CD4-positive, alpha-beta T cell (primary cell): Measurements from ENCODE around the gene VAMP7. TPM values are rescaled to one million over a fixed set of nuclear protein-coding genes. Genes with fewer than 3 reads are reported as not detected.

Experiments used
- ATAC-seq: fragments of 200-7000 bp; cut with Tn5 transposase; one replicate; pipeline ENCODE4 v1.10.0; 2022; ENCODE audit warnings: mild to moderate bottlenecking; ENCODE audit not compliant: poor library complexity
- CTCF ChIA-PET: fragments of 350-600 bp; sonication (Branson Sonifier 250); formaldehyde crosslinking; loops from one replicate; lab custom pipeline; 2021; ENCODE audit warnings: antibody characterized with exemption, inconsistent platforms; lab: Charles Lee
- POLR2A ChIA-PET: fragments of 350-600 bp; sonication (Branson Sonifier 250); formaldehyde crosslinking; loops from one replicate; lab custom pipeline; 2021; ENCODE audit warnings: antibody characterized with exemption, inconsistent platforms; lab: Charles Lee
- DNase-seq, 14 experiments: peaks; one replicate each; pipeline ENCODE4 v3.0.0-alpha.2; 2013 to 2020; ENCODE audit warnings: mixed read lengths in 2 of 14
- H3K27ac ChIP-seq, 2 donors: one replicate each; pipeline versions ENCODE4 v1.5.1 to v1.7.0; 2013; ENCODE audit warnings: low read length in 2 of 2, low read depth in 1 of 2, mild to moderate bottlenecking in 1 of 2
- H3K27me3 ChIP-seq, 2 experiments: 1 replicate in 1 of 2; 2 replicates in 1 of 2; pipeline versions ENCODE4 v1.6.1 to v1.7.0; 2013; ENCODE audit warnings: low read length in 2 of 2, control low read depth in 1 of 2, mild to moderate bottlenecking in 1 of 2, moderate library complexity in 1 of 2; ENCODE audit not compliant: insufficient read depth in 2 of 2, control insufficient read depth in 1 of 2
- H3K36me3 ChIP-seq: one replicate; pipeline ENCODE4 v1.6.1; 2013; ENCODE audit warnings: low read length, control low read depth; ENCODE audit not compliant: insufficient read depth
- H3K4me1 ChIP-seq: one replicate; pipeline ENCODE4 v1.6.1; 2013; ENCODE audit warnings: low read length, control low read depth; ENCODE audit not compliant: insufficient read depth
- H3K4me3 ChIP-seq: one replicate; pipeline ENCODE4 v1.5.1; 2013; ENCODE audit warnings: mild to moderate bottlenecking, low read length, moderate library complexity
- H3K9me3 ChIP-seq, 2 experiments: 1 replicate in 1 of 2; 2 replicates in 1 of 2; pipeline versions ENCODE4 v1.6.1 to v1.7.0; 2013; ENCODE audit warnings: low read length in 2 of 2, mild to moderate bottlenecking in 2 of 2, control low read depth in 1 of 2, moderate library complexity in 1 of 2; ENCODE audit not compliant: control insufficient read depth in 1 of 2, insufficient read depth in 1 of 2
- H3K27ac Mint-ChIP-seq: one replicate; pipeline ENCODE4 v1.8.0; 2020; ENCODE audit warnings: mixed read lengths
- H3K27me3 Mint-ChIP-seq: one replicate; pipeline ENCODE4 v1.8.0; 2021; ENCODE audit warnings: mixed read lengths
- H3K36me3 Mint-ChIP-seq: one replicate; pipeline ENCODE4 v1.8.0; 2021; ENCODE audit warnings: low read depth, mixed read lengths
- H3K4me1 Mint-ChIP-seq: one replicate; pipeline ENCODE4 v1.8.0; 2021; ENCODE audit warnings: low read depth, mixed read lengths
- H3K4me3 Mint-ChIP-seq: one replicate; pipeline ENCODE4 v1.8.0; 2020; ENCODE audit warnings: mild to moderate bottlenecking, mixed read lengths
- H3K9me3 Mint-ChIP-seq: one replicate; pipeline ENCODE4 v1.8.0; 2020; ENCODE audit warnings: mixed read lengths
- intact Hi-C, 2 experiments: fragments of 100-400 bp; cut with DNase I in 1 of 2; cut with micrococcal nuclease in 1 of 2; formaldehyde crosslinking; loops; one replicate each; pipeline versions ENCODE4 v1.15.1 to v1.9.0; 2023 to 2025; cut with DNase I, micrococcal nuclease
- total RNA-seq, 174 experiments: library from RNA in 2 of 174; stranded (reverse) in 2 of 174; gene quantifications; one replicate each; pipeline ENCODE4 v1.2.3 and lab custom pipeline; 2021 to 2026
- TF ChIP-seq, protein P1 (sequence below): fragments of 200-600 bp; IDR thresholded peaks from one replicate; pipeline ENCODE4 v1.8.0; 2022; ENCODE audit warnings: antibody characterized with exemption, mild to moderate bottlenecking

VAMP7 gene
- total RNA-seq, 2 experiments from 2014 or later: 17.0 to 17.4 TPM

DNA sequence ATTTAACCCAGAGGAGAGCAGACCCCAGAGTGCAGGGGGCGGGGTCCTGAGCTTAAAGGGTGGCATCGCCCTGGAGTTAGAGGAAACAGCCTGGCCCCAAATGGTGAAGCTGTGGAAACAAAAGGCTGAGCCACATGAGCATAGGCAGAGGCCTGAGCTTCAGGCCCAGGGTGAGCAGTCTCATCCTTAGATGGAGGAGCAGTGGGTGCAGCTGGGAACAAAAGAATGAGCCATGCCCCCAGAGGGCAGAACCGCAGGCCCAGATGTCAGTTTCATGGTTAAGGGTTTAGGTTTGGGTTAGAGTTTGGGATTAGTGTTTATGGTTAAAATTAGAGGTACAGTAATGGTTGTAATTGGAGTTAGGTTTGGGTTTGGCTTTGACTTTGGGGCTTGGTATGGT is 71.9 kb downstream of the VAMP7 start:
- Histone ChIP-seq H3K4me1 (no peaks in the 10 kb centered on the region), H3K4me3 (no peak overlapping the region), H3K27me3 (no peaks in the 10 kb centered on the region), H3K9me3 (peaks cover 0 to 13% of the 10 kb centered on the region in 2 experiments), H3K27ac (no peak overlapping the region), H3K36me3 (no peaks in the 10 kb centered on the region)
- ChIA-PET POLR2A (no interaction called here), CTCF (no interaction called here)
- no peaks in the 10 kb centered on the region for H3K36me3 Mint-ChIP-seq
- H3K27ac Mint-ChIP-seq: no peak overlapping the region
- no peak for ATAC-seq
- peaks cover 2% of the 10 kb centered on the region for H3K9me3 Mint-ChIP-seq
- H3K4me1 Mint-ChIP-seq: no peaks in the 10 kb centered on the region
- no peak for DNase-seq
- TF ChIP-seq, protein P1, sequence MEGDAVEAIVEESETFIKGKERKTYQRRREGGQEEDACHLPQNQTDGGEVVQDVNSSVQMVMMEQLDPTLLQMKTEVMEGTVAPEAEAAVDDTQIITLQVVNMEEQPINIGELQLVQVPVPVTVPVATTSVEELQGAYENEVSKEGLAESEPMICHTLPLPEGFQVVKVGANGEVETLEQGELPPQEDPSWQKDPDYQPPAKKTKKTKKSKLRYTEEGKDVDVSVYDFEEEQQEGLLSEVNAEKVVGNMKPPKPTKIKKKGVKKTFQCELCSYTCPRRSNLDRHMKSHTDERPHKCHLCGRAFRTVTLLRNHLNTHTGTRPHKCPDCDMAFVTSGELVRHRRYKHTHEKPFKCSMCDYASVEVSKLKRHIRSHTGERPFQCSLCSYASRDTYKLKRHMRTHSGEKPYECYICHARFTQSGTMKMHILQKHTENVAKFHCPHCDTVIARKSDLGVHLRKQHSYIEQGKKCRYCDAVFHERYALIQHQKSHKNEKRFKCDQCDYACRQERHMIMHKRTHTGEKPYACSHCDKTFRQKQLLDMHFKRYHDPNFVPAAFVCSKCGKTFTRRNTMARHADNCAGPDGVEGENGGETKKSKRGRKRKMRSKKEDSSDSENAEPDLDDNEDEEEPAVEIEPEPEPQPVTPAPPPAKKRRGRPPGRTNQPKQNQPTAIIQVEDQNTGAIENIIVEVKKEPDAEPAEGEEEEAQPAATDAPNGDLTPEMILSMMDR: no peak
- intact Hi-C loops: no loop called here
- H3K27me3 Mint-ChIP-seq: no peaks in the 10 kb centered on the region
- H3K4me3 Mint-ChIP-seq: no peak overlapping the region

DNA sequence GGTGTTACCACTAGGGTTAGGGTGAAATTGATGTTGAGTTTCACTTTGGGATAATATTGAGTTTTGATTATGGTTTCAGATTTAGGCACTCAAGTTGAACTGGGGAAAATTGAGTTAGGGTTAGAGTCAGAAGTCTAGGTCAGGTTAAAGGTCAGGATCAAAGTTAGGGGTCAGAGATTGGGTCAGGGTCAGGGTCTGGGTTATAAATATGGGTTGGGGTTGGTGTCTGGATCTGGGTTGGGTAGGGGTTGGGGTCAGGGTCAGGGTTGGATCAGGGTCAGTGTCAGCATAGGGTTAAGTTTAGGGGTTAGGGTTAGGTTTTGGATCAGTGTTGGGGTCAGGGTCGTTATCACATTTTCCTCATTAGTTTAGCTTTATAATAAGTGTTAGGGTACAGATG is 73.6 kb downstream of the VAMP7 start:
- Histone ChIP-seq H3K27me3 (no peaks in the 10 kb centered on the region), H3K4me1 (no peaks in the 10 kb centered on the region), H3K27ac (no peak overlapping the region), H3K9me3 (peaks cover 0 to 13% of the 10 kb centered on the region in 2 experiments), H3K4me3 (no peak overlapping the region), H3K36me3 (no peaks in the 10 kb centered on the region)
- H3K4me3 Mint-ChIP-seq: no peak overlapping the region
- ChIA-PET CTCF (no interaction called here), POLR2A (no interaction called here)
- H3K9me3 Mint-ChIP-seq: peaks cover 2% of the 10 kb centered on the region
- H3K4me1 Mint-ChIP-seq: no peaks in the 10 kb centered on the region
- no peaks in the 10 kb centered on the region for H3K27me3 Mint-ChIP-seq
- H3K36me3 Mint-ChIP-seq: no peaks in the 10 kb centered on the region
- intact Hi-C loops: no loop called here
- no peak for DNase-seq
- no peak overlapping the region for H3K27ac Mint-ChIP-seq
- ATAC-seq: no peak
- TF ChIP-seq, protein P1: no peak

- intact Hi-C loops: no loop called here
- DNase-seq (no peak), ATAC-seq (no peak)
- Histone ChIP-seq H3K27ac (no peak overlapping the region), H3K27me3 (no peaks in the 10 kb centered on the region), H3K9me3 (peaks cover 0 to 13% of the 10 kb centered on the region in 2 experiments), H3K36me3 (no peaks in the 10 kb centered on the region), H3K4me1 (no peaks in the 10 kb centered on the region), H3K4me3 (no peak overlapping the region)
- POLR2A ChIA-PET: no interaction called here
- Mint-ChIP-seq H3K36me3 (no peaks in the 10 kb centered on the region), H3K4me1 (no peaks in the 10 kb centered on the region), H3K27ac (no peak overlapping the region), H3K27me3 (no peaks in the 10 kb centered on the region), H3K9me3 (peaks cover 2% of the 10 kb centered on the region), H3K4me3 (no peak overlapping the region)
- TF ChIP-seq, protein P1: no peak
- CTCF ChIA-PET: no interaction called here
These were observed 75.0 kb downstream of the VAMP7 start for GRCh38 chrX:155956099-155956498.
